SK-N-SH treated with all-trans-retinoic acid at 6 μM for 48 hours (cell line): Measurements from ENCODE around the gene ASCC1.

Experiments
- ATAC-seq: fragments of 200-7000 bp; cut with Tn5 transposase; 3 replicates; pipeline ENCODE4 v1.9.1; 2020; ENCODE audit warnings: mild to moderate bottlenecking, moderate library complexity
- ARNTL ChIP-seq: fragments of 450-650 bp; formaldehyde crosslinking; IDR thresholded peaks from 2 replicates; pipeline ENCODE4 v1.5.0; 2020; ENCODE audit warnings: low read depth, mild to moderate bottlenecking, moderate library complexity, borderline replicate concordance
- BACH2 ChIP-seq: fragments of 250-450 bp; sonication (Bioruptor Pico); IDR thresholded peaks from 2 replicates; pipeline ENCODE4 v1.9.0; 2021; ENCODE audit warnings: mild to moderate bottlenecking, borderline replicate concordance
- CSDC2 ChIP-seq: fragments of 250-450 bp; sonication (Bioruptor Pico); IDR thresholded peaks from 2 replicates; pipeline ENCODE4 v1.5.0; 2020; ENCODE audit warnings: mild to moderate bottlenecking, moderate library complexity
- GLIS3 ChIP-seq: fragments of 250-450 bp; sonication (Bioruptor Pico); IDR thresholded peaks from 2 replicates; pipeline ENCODE4 v1.5.0; 2020; ENCODE audit warnings: mild to moderate bottlenecking, moderate library complexity
- ISL1 ChIP-seq: fragments of 250-450 bp; sonication (Bioruptor Pico); IDR thresholded peaks from 2 replicates; pipeline ENCODE4 v2.1.2; 2022; ENCODE audit warnings: mild to moderate bottlenecking, moderate library complexity
- PPARA ChIP-seq: fragments of 250-450 bp; sonication (Bioruptor Pico); IDR thresholded peaks from 2 replicates; pipeline ENCODE4 v1.5.0; 2020; ENCODE audit warnings: mild to moderate bottlenecking, borderline replicate concordance
- RARB ChIP-seq: fragments of 250-450 bp; sonication (Bioruptor Pico); IDR thresholded peaks from 2 replicates; pipeline ENCODE4 v1.8.0; 2021; ENCODE audit warnings: mild to moderate bottlenecking, moderate library complexity
- SNAI2 ChIP-seq: fragments of 250-450 bp; sonication (Bioruptor Pico); IDR thresholded peaks from 2 replicates; pipeline ENCODE4 v1.5.0; 2020; ENCODE audit warnings: mild to moderate bottlenecking, moderate library complexity
- TCF4 ChIP-seq: fragments of 250-450 bp; sonication (Bioruptor Pico); IDR thresholded peaks from 2 replicates; pipeline ENCODE4 v1.8.0; 2021; ENCODE audit warnings: mild to moderate bottlenecking, moderate library complexity, borderline replicate concordance
- TOX ChIP-seq: fragments of 250-450 bp; sonication (Bioruptor Pico); IDR thresholded peaks from 2 replicates; pipeline ENCODE4 v1.8.0; 2021; ENCODE audit warnings: mild to moderate bottlenecking, moderate library complexity, borderline replicate concordance
- ZC3H10 ChIP-seq: fragments of 250-450 bp; sonication (Bioruptor Pico); IDR thresholded peaks from 2 replicates; pipeline ENCODE4 v1.5.1; 2021; ENCODE audit warnings: mild to moderate bottlenecking, moderate library complexity
- ZFP3 ChIP-seq: fragments of 250-450 bp; sonication (Bioruptor Pico); IDR thresholded peaks from 2 replicates; pipeline ENCODE4 v1.5.0; 2020; ENCODE audit warnings: mild to moderate bottlenecking, moderate library complexity
- ZFP30 ChIP-seq: fragments of 450-650 bp; formaldehyde crosslinking; IDR thresholded peaks from 2 replicates; pipeline ENCODE4 v1.5.0; 2022; ENCODE audit warnings: mild to moderate bottlenecking, moderate library complexity
- ZNF565 ChIP-seq: fragments of 450-650 bp; formaldehyde crosslinking; conservative IDR thresholded peaks from 2 replicates; pipeline ENCODE4 v1.5.0; 2020; ENCODE audit warnings: low read depth, mild to moderate bottlenecking, moderate library complexity
- ZNF70 ChIP-seq: fragments of 450-650 bp; formaldehyde crosslinking; IDR thresholded peaks from 2 replicates; pipeline ENCODE4 v1.5.0; 2020; ENCODE audit warnings: mild to moderate bottlenecking, moderate library complexity
- ZNF8 ChIP-seq: fragments of 450-650 bp; formaldehyde crosslinking; IDR thresholded peaks from 2 replicates; pipeline ENCODE4 v1.5.0; 2020; ENCODE audit warnings: mild to moderate bottlenecking, moderate library complexity
- TF ChIP-seq, protein P1 (sequence below): fragments of 250-450 bp; sonication (Bioruptor Pico); IDR thresholded peaks from 2 replicates; pipeline ENCODE4 v1.5.1; 2021; ENCODE audit warnings: mild to moderate bottlenecking, moderate library complexity
- TF ChIP-seq, protein P2 (sequence below): fragments of 250-450 bp; sonication (Bioruptor Pico); IDR thresholded peaks from 2 replicates; pipeline ENCODE4 v1.5.0; 2020; ENCODE audit warnings: mild to moderate bottlenecking, moderate library complexity
- TF ChIP-seq, protein P3 (sequence below): fragments of 250-450 bp; sonication (Bioruptor Pico); IDR thresholded peaks from 2 replicates; pipeline ENCODE4 v1.5.1; 2020; ENCODE audit warnings: low read depth, mild to moderate bottlenecking, moderate library complexity
- TF ChIP-seq, protein P4 (sequence below): fragments of 250-450 bp; sonication (Bioruptor Pico); IDR thresholded peaks from 2 replicates; pipeline ENCODE4 v1.8.0; 2020; ENCODE audit warnings: mild to moderate bottlenecking, moderate library complexity, borderline replicate concordance
- TF ChIP-seq, protein P5 (sequence below): fragments of 250-450 bp; sonication (Bioruptor Pico); IDR thresholded peaks from 2 replicates; pipeline ENCODE4 v1.8.0; 2021; ENCODE audit warnings: low read depth, mild to moderate bottlenecking, moderate library complexity, borderline replicate concordance

ASCC1 gene

DNA sequence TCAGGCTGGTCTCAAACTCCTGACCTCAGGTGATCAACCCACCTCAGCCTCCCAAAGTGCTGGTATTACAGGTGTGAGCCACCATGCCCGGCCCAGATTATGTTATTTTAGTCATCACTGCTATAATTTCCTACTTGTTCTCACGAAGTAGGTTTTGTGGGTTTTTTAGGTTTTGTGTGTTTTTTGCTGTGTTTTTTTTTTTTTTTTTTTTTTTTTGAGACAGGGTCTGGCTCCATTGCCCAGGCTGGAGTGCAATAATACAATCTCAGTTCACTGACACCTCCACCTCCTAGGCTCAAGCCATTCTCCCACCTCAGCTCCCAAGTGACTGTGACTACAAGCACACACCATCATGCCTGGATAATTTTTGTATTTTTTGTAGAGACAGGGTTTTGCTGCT is 21.1 kb downstream of the ASCC1 start:
- no peak for TF ChIP-seq ARNTL (CRISPR knock-in tag)
- no peak for TF ChIP-seq ZNF565 (CRISPR knock-in tag)
- no peak for TF ChIP-seq CSDC2
- TF ChIP-seq, protein P1, sequence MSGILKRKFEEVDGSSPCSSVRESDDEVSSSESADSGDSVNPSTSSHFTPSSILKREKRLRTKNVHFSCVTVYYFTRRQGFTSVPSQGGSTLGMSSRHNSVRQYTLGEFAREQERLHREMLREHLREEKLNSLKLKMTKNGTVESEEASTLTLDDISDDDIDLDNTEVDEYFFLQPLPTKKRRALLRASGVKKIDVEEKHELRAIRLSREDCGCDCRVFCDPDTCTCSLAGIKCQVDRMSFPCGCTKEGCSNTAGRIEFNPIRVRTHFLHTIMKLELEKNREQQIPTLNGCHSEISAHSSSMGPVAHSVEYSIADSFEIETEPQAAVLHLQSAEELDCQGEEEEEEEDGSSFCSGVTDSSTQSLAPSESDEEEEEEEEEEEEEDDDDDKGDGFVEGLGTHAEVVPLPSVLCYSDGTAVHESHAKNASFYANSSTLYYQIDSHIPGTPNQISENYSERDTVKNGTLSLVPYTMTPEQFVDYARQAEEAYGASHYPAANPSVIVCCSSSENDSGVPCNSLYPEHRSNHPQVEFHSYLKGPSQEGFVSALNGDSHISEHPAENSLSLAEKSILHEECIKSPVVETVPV (CRISPR knock-in tag), result no peak
- TF ChIP-seq BACH2 (CRISPR knock-in tag), result no peak
- ATAC-seq, result no peak

DNA sequence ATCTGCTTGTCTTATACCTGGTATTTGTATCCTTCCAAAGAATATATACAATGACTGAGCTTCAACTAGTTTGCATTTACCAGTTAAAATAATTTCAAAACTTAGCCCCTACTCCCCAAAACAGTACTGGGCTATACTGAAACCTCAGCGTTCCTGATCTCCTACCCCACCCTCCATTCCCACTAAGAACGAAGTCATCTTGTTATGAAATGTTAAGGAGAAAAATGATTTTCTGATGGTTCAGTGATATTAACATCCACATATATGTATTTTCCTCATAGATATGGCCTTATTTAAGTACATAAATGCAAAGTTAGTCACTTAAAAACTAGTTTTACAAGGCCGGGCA is 29.1 kb downstream of the ASCC1 start:
- peak; percentile 42 for ATAC-seq
- TF ChIP-seq ZC3H10 (CRISPR knock-in tag), result no peak
- TF ChIP-seq, protein P2, sequence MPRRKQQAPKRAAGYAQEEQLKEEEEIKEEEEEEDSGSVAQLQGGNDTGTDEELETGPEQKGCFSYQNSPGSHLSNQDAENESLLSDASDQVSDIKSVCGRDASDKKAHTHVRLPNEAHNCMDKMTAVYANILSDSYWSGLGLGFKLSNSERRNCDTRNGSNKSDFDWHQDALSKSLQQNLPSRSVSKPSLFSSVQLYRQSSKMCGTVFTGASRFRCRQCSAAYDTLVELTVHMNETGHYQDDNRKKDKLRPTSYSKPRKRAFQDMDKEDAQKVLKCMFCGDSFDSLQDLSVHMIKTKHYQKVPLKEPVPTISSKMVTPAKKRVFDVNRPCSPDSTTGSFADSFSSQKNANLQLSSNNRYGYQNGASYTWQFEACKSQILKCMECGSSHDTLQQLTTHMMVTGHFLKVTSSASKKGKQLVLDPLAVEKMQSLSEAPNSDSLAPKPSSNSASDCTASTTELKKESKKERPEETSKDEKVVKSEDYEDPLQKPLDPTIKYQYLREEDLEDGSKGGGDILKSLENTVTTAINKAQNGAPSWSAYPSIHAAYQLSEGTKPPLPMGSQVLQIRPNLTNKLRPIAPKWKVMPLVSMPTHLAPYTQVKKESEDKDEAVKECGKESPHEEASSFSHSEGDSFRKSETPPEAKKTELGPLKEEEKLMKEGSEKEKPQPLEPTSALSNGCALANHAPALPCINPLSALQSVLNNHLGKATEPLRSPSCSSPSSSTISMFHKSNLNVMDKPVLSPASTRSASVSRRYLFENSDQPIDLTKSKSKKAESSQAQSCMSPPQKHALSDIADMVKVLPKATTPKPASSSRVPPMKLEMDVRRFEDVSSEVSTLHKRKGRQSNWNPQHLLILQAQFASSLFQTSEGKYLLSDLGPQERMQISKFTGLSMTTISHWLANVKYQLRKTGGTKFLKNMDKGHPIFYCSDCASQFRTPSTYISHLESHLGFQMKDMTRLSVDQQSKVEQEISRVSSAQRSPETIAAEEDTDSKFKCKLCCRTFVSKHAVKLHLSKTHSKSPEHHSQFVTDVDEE, result no peak
- TF ChIP-seq ZFP3 (CRISPR knock-in tag), result no peak
- no peak for TF ChIP-seq PPARA (CRISPR knock-in tag)
- TF ChIP-seq, protein P3, sequence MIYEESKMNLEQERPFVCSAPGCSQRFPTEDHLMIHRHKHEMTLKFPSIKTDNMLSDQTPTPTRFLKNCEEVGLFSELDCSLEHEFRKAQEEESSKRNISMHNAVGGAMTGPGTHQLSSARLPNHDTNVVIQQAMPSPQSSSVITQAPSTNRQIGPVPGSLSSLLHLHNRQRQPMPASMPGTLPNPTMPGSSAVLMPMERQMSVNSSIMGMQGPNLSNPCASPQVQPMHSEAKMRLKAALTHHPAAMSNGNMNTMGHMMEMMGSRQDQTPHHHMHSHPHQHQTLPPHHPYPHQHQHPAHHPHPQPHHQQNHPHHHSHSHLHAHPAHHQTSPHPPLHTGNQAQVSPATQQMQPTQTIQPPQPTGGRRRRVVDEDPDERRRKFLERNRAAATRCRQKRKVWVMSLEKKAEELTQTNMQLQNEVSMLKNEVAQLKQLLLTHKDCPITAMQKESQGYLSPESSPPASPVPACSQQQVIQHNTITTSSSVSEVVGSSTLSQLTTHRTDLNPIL, result no peak
- TF ChIP-seq ZFP30 (CRISPR knock-in tag), result no peak
- no peak for TF ChIP-seq BACH2 (CRISPR knock-in tag)
- TF ChIP-seq ZNF70 (CRISPR knock-in tag), result no peak
- TF ChIP-seq TOX (CRISPR knock-in tag), result no peak
- TF ChIP-seq RARB (CRISPR knock-in tag), result no peak
- TF ChIP-seq, protein P4, sequence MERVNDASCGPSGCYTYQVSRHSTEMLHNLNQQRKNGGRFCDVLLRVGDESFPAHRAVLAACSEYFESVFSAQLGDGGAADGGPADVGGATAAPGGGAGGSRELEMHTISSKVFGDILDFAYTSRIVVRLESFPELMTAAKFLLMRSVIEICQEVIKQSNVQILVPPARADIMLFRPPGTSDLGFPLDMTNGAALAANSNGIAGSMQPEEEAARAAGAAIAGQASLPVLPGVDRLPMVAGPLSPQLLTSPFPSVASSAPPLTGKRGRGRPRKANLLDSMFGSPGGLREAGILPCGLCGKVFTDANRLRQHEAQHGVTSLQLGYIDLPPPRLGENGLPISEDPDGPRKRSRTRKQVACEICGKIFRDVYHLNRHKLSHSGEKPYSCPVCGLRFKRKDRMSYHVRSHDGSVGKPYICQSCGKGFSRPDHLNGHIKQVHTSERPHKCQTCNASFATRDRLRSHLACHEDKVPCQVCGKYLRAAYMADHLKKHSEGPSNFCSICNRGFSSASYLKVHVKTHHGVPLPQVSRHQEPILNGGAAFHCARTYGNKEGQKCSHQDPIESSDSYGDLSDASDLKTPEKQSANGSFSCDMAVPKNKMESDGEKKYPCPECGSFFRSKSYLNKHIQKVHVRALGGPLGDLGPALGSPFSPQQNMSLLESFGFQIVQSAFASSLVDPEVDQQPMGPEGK (CRISPR knock-in tag), result no peak
- TF ChIP-seq, all 23 proteins: peak for 0

DNA sequence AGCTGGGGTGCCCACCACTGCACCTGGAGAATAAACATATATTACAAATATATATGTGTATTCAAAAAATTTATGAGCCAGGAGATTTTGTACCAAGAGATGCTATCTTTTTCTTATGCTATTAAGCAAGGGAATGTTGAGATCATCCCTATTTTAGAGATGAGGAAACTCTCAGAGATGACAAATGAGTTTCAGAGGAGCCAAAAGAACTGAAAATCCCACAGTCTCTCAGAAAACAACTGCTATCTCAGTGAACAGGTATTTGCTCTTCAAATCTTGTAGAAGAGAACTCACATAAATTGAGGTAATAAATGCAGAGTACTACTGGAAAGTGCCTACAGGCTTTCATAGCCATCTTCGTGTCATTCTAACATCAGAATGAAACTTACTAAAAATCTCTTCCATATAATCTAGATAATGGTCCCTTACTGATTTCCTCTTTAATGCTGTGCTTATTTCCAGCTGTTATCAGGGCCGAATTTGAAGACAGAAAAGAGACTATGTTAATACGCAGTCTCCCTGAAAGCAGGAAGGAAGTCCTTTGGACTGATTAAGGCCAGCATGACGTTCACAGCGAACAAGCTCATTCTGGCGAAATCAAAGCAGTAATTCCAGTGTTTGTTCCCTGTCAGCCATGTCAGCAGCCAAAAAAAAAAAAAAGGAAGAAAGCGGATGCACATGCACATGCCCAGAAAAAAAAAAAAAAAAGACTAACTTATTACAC is 29.7 kb downstream of the ASCC1 start:
- no peak for TF ChIP-seq CSDC2
- TF ChIP-seq ZFP30 (CRISPR knock-in tag), result no peak
- no peak for TF ChIP-seq ZNF70 (CRISPR knock-in tag)
- no peak for TF ChIP-seq ZFP3 (CRISPR knock-in tag)
- TF ChIP-seq, protein P5, sequence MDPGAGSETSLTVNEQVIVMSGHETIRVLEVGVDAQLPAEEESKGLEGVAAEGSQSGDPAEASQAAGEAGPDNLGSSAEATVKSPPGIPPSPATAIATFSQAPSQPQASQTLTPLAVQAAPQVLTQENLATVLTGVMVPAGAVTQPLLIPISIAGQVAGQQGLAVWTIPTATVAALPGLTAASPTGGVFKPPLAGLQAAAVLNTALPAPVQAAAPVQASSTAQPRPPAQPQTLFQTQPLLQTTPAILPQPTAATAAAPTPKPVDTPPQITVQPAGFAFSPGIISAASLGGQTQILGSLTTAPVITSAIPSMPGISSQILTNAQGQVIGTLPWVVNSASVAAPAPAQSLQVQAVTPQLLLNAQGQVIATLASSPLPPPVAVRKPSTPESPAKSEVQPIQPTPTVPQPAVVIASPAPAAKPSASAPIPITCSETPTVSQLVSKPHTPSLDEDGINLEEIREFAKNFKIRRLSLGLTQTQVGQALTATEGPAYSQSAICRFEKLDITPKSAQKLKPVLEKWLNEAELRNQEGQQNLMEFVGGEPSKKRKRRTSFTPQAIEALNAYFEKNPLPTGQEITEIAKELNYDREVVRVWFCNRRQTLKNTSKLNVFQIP (CRISPR knock-in tag), result peak; percentile 19; the same call in 1 of the 2 replicates
- TF ChIP-seq ZNF565 (CRISPR knock-in tag), result no peak
- TF ChIP-seq TCF4 (CRISPR knock-in tag), result no peak
- peak; percentile 13; the same call in 1 of the 2 replicates for TF ChIP-seq ZNF8 (CRISPR knock-in tag)
- no peak for TF ChIP-seq SNAI2 (CRISPR knock-in tag)
- no peak for TF ChIP-seq ZC3H10 (CRISPR knock-in tag)
- TF ChIP-seq, protein P1 (CRISPR knock-in tag), result peak; percentile 34; the same call in 1 of the 2 replicates
- no peak for TF ChIP-seq TOX (CRISPR knock-in tag)
- no peak for TF ChIP-seq PPARA (CRISPR knock-in tag)
- TF ChIP-seq, protein P3, result peak; percentile 93
- TF ChIP-seq ISL1, result peak; percentile 94
- no peak for TF ChIP-seq ARNTL (CRISPR knock-in tag)
- TF ChIP-seq GLIS3, result peak; percentile 9; the same call in 1 of the 2 replicates
- no peak for TF ChIP-seq BACH2 (CRISPR knock-in tag)
- peak; percentile 76 for ATAC-seq
